ENCODE data around the gene ZSCAN5C. TPM values are rescaled to one million over a fixed set of nuclear protein-coding genes. Genes with fewer than 3 reads are reported as not detected.
"Not testable (repeated sequence)": the region's sequence is repeated elsewhere in the genome, so short reads cannot be mapped to it uniquely, and the experiment has no call there.

ZSCAN5C gene
- total and polyA plus RNA-seq, 2 experiments from 2014 or later, result not detected

DNA sequence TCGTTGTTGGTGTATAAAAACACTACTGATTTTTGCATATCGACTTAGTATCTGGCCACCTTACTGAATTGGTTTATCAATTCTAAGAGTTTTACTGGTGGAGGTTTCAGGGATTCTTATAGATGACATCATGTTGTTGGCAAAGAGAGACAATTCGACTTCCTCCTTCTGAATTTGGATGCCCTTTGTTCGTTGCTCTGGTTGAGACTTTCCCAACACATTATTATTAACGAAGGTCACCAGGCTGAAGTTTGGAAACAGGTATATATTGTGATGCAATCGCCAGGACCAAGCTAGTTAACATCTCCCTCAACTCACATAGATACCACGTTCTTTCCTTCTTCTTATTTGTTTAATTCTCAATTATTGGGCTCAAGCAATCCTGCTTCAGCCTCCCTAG lies 2.4 kb upstream of the ZSCAN5C start:
- DNase-seq (ENCODE audit: low spot score), result no peak
- TF ChIP-seq EZH2 (IDR thresholded peaks at IDR 0.05; ENCODE audit: borderline replicate concordance), result no peak
- TF ChIP-seq, protein P1, sequence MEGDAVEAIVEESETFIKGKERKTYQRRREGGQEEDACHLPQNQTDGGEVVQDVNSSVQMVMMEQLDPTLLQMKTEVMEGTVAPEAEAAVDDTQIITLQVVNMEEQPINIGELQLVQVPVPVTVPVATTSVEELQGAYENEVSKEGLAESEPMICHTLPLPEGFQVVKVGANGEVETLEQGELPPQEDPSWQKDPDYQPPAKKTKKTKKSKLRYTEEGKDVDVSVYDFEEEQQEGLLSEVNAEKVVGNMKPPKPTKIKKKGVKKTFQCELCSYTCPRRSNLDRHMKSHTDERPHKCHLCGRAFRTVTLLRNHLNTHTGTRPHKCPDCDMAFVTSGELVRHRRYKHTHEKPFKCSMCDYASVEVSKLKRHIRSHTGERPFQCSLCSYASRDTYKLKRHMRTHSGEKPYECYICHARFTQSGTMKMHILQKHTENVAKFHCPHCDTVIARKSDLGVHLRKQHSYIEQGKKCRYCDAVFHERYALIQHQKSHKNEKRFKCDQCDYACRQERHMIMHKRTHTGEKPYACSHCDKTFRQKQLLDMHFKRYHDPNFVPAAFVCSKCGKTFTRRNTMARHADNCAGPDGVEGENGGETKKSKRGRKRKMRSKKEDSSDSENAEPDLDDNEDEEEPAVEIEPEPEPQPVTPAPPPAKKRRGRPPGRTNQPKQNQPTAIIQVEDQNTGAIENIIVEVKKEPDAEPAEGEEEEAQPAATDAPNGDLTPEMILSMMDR (IDR thresholded peaks at IDR 0.05; ENCODE audit: poor library complexity), result no peak
- no peak for TF ChIP-seq EZH2phosphoT487 (IDR thresholded peaks at IDR 0.05; ENCODE audit: low read depth, severe bottlenecking, unreplicated experiment)
- Histone ChIP-seq H3K27me3 (no peaks in the 10 kb centered on the region), H4K20me1 (ENCODE audit: insufficient read depth, poor library complexity, severe bottlenecking) (no peaks in the 10 kb centered on the region), H3K9me2 (replicated peaks; ENCODE audit: insufficient read depth) (no peaks in the 10 kb centered on the region), H3K4me3 (no peak overlapping the region), H3K79me2 (no peaks in the 10 kb centered on the region), H2AFZ (no peak overlapping the region), H3K9me3 (ENCODE audit: low read depth) (no peaks in the 10 kb centered on the region), H3K4me1 (ENCODE audit: insufficient read depth) (no peaks in the 10 kb centered on the region), H3K4me2 (no peak overlapping the region), H3K27ac (no peak overlapping the region), H3K36me3 (replicated peaks; ENCODE audit: insufficient read depth, low read depth) (no peaks in the 10 kb centered on the region)
- WGBS (ENCODE audit: low lambda C conversion rate, missing lambda C conversion rate), result 69% methylated on average over 7 of the region's 7 CpGs

DNA sequence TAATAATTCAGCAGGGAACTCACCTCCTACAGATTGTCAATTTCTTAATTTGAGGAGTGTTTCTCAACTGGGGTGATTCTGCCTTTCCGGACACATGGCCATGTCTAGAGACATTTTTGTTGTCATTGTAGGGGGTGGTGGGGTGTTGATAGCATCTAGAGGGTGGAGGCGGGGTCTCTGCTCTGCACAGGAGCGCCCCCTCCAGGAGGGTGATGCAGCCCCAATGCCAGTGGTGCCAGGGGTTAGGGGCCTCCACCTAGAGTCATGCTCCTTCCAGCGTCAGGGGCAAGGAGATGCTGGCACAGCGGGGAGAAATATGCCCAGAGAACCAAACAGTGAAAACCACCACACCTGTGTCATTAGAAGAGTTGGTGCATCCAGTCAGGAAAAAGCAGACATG lies 5.5 kb downstream of the ZSCAN5C start:
- H3K9me3 ChIP-seq (ENCODE audit: low read depth); H3K79me2 ChIP-seq; H3K4me3 ChIP-seq; DNase-seq (ENCODE audit: low spot score); H4K20me1 ChIP-seq (ENCODE audit: insufficient read depth, poor library complexity, severe bottlenecking); H3K27ac ChIP-seq; H3K27me3 ChIP-seq; H3K4me2 ChIP-seq; H2AFZ ChIP-seq; H3K4me1 ChIP-seq (ENCODE audit: insufficient read depth); H3K36me3 ChIP-seq (replicated peaks; ENCODE audit: insufficient read depth, low read depth); H3K9me2 ChIP-seq (replicated peaks; ENCODE audit: insufficient read depth): not testable (repeated sequence)
- 69% methylated on average over 5 of the region's 5 CpGs for WGBS (ENCODE audit: low lambda C conversion rate, missing lambda C conversion rate)

GRCh38 chr19:56209091-56209490 lies 7.0 kb downstream of the ZSCAN5C start:
- Histone ChIP-seq H2AFZ (no peak overlapping the region), H3K4me2 (no peak overlapping the region), H4K20me1 (ENCODE audit: insufficient read depth, poor library complexity, severe bottlenecking) (no peaks in the 10 kb centered on the region), H3K9me2 (replicated peaks; ENCODE audit: insufficient read depth) (no peaks in the 10 kb centered on the region), H3K9me3 (ENCODE audit: low read depth) (no peaks in the 10 kb centered on the region), H3K4me1 (ENCODE audit: insufficient read depth) (no peaks in the 10 kb centered on the region), H3K36me3 (replicated peaks; ENCODE audit: insufficient read depth, low read depth) (no peaks in the 10 kb centered on the region), H3K27me3 (no peaks in the 10 kb centered on the region), H3K4me3 (no peak overlapping the region), H3K27ac (no peak overlapping the region), H3K79me2 (no peaks in the 10 kb centered on the region)
- WGBS (ENCODE audit: low lambda C conversion rate, missing lambda C conversion rate), result 82% methylated on average over 12 of the region's 12 CpGs
- DNase-seq (ENCODE audit: low spot score), result no peak
- TF ChIP-seq, protein P1 (IDR thresholded peaks at IDR 0.05; ENCODE audit: poor library complexity), result no peak
- TF ChIP-seq EZH2 (IDR thresholded peaks at IDR 0.05; ENCODE audit: borderline replicate concordance), result no peak
- TF ChIP-seq EZH2phosphoT487 (IDR thresholded peaks at IDR 0.05; ENCODE audit: low read depth, severe bottlenecking, unreplicated experiment), result no peak

DNA sequence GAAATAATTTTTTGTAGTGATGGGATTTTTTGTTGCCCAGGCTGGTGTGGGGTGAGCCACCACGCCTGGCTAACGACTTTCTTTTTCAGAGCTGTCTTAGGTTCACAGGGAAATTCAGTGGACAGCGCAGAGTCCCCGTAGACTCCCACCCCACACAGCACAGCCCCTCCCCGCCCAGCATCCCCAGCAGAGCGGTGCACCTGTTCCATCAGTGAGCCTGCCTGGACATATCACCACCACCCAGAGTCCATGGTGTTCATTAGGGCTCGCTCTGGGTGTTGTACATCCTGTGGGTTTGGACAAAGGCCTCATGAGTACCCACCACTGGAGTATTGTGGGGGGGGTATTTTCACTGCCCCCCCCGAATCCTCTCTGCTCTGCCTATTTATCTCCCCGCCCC lies 8.0 kb downstream of the ZSCAN5C start:
- H3K79me2 ChIP-seq; H3K36me3 ChIP-seq (replicated peaks; ENCODE audit: insufficient read depth, low read depth); H2AFZ ChIP-seq; H4K20me1 ChIP-seq (ENCODE audit: insufficient read depth, poor library complexity, severe bottlenecking); H3K27ac ChIP-seq; H3K4me3 ChIP-seq; H3K4me1 ChIP-seq (ENCODE audit: insufficient read depth); H3K9me3 ChIP-seq (ENCODE audit: low read depth); H3K9me2 ChIP-seq (replicated peaks; ENCODE audit: insufficient read depth); H3K4me2 ChIP-seq; H3K27me3 ChIP-seq; DNase-seq (ENCODE audit: low spot score): not testable (repeated sequence)
- WGBS (ENCODE audit: low lambda C conversion rate, missing lambda C conversion rate), result 92% methylated on average over 7 of the region's 9 CpGs

DNA sequence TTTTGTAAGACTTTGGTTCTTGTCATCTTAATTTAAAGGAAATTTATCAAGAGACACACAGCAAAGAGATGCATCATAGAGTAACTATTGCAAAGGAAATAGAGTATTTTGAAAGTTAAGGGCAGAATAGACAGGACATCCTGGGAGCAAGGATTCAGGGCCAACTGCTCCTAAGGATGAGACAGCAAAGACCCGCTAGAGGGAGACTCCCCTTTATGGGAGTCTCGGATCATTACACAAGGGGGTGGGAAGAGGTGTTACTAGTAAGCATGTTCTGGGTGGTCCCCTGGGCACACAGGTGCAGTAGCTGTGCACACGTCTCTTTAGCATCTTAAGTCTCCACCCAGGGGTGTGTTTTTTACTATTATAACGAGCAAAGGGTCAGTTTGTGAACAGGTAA lies 9.6 kb downstream of the ZSCAN5C start:
- Histone ChIP-seq H3K79me2 (no peaks in the 10 kb centered on the region), H3K27ac (no peak overlapping the region), H4K20me1 (ENCODE audit: insufficient read depth, poor library complexity, severe bottlenecking) (no peaks in the 10 kb centered on the region), H3K9me2 (replicated peaks; ENCODE audit: insufficient read depth) (no peaks in the 10 kb centered on the region), H3K4me3 (no peak overlapping the region), H3K9me3 (ENCODE audit: low read depth) (no peaks in the 10 kb centered on the region), H3K36me3 (replicated peaks; ENCODE audit: insufficient read depth, low read depth) (no peaks in the 10 kb centered on the region), H3K27me3 (no peaks in the 10 kb centered on the region), H3K4me1 (ENCODE audit: insufficient read depth) (no peaks in the 10 kb centered on the region), H3K4me2 (no peak overlapping the region), H2AFZ (no peak overlapping the region)
- TF ChIP-seq, protein P1 (IDR thresholded peaks at IDR 0.05; ENCODE audit: poor library complexity), result no peak
- no peak for TF ChIP-seq EZH2phosphoT487 (IDR thresholded peaks at IDR 0.05; ENCODE audit: low read depth, severe bottlenecking, unreplicated experiment)
- TF ChIP-seq EZH2 (IDR thresholded peaks at IDR 0.05; ENCODE audit: borderline replicate concordance), result no peak
- WGBS (ENCODE audit: low lambda C conversion rate, missing lambda C conversion rate), result 62% methylated on average over 4 of the region's 4 CpGs
- no peak for DNase-seq (ENCODE audit: low spot score)

All from hepatocyte (in vitro differentiated cells).